Activated T-helper 1 cell treated with anti-CD3 and anti-CD28 coated beads, Interleukin-12 subunit alpha, Interleukin-12 subunit beta, Interleukin-2, Interleukin-4 antibody, amounts not matched to agents 30 ng/mL and 10 ng/mL and 1 ng/mL, durations not matched to agents 14 hours and 24 hours and 36 hours (primary cell): ENCODE results near the gene CCDC187. TPM values are rescaled to one million over a fixed set of nuclear protein-coding genes. Genes with fewer than 3 reads are reported as not detected.

Experiments used
- DNase-seq: peaks from one replicate; pipeline ENCODE4 v3.0.0; 2021; ENCODE audit warnings: low spot score
- H3K27ac Mint-ChIP-seq: one replicate; pipeline ENCODE4 v1.8.0; 2021; ENCODE audit warnings: mild to moderate bottlenecking, mixed read lengths
- H3K27me3 Mint-ChIP-seq: one replicate; pipeline ENCODE4 v1.8.0; 2022; ENCODE audit warnings: mild to moderate bottlenecking, moderate library complexity, mixed read lengths; ENCODE audit not compliant: insufficient read depth
- H3K36me3 Mint-ChIP-seq: one replicate; pipeline ENCODE4 v1.8.0; 2021; ENCODE audit warnings: low read depth, mixed read lengths
- H3K4me1 Mint-ChIP-seq: one replicate; pipeline ENCODE4 v1.8.0; 2021; ENCODE audit warnings: low read depth, mixed read lengths
- H3K4me3 Mint-ChIP-seq: one replicate; pipeline ENCODE4 v1.8.0; 2021; ENCODE audit warnings: mild to moderate bottlenecking, moderate library complexity, mixed read lengths
- H3K9me3 Mint-ChIP-seq: one replicate; pipeline ENCODE4 v1.8.0; 2021; ENCODE audit warnings: mixed read lengths
- intact Hi-C: fragments of 100-400 bp; cut with micrococcal nuclease; formaldehyde crosslinking; loops from one replicate; pipeline ENCODE4 v1.15.1; 2024
- total RNA-seq: library from RNA; stranded (reverse); gene quantifications from 2 replicates; pipeline ENCODE4 v1.2.3, GENCODE V29; 2022

The CCDC187 gene
- total RNA-seq, 1 donor from 2014 or later = not detected

GRCh38 chr9:136310273-136311030, 6.6 kb upstream of the CCDC187 start:
- Mint-ChIP-seq H3K9me3 (peaks cover 12% of the 10 kb centered on the region), H3K27me3 (peaks cover 2% of the 10 kb centered on the region)
- intact Hi-C loops = no loop called here

GRCh38 chr9:136309806-136310220, 5.9 kb upstream of the CCDC187 start:
- H3K4me3 Mint-ChIP-seq = no peak overlapping the region
- intact Hi-C loops = no loop called here
- peaks cover 5% of the 10 kb centered on the region for H3K9me3 Mint-ChIP-seq
- no peak for DNase-seq
- H3K27me3 Mint-ChIP-seq = peaks cover 2% of the 10 kb centered on the region
- no peaks in the 10 kb centered on the region for H3K4me1 Mint-ChIP-seq
- H3K36me3 Mint-ChIP-seq = no peaks in the 10 kb centered on the region
- H3K27ac Mint-ChIP-seq = no peak overlapping the region

More at GRCh38 chr9:136310273-136311030, 6.6 kb upstream of the CCDC187 start:
- DNase-seq = no peak
- Mint-ChIP-seq H3K36me3 (no peaks in the 10 kb centered on the region), H3K27ac (no peak overlapping the region), H3K4me3 (no peak overlapping the region), H3K4me1 (no peaks in the 10 kb centered on the region)

DNA sequence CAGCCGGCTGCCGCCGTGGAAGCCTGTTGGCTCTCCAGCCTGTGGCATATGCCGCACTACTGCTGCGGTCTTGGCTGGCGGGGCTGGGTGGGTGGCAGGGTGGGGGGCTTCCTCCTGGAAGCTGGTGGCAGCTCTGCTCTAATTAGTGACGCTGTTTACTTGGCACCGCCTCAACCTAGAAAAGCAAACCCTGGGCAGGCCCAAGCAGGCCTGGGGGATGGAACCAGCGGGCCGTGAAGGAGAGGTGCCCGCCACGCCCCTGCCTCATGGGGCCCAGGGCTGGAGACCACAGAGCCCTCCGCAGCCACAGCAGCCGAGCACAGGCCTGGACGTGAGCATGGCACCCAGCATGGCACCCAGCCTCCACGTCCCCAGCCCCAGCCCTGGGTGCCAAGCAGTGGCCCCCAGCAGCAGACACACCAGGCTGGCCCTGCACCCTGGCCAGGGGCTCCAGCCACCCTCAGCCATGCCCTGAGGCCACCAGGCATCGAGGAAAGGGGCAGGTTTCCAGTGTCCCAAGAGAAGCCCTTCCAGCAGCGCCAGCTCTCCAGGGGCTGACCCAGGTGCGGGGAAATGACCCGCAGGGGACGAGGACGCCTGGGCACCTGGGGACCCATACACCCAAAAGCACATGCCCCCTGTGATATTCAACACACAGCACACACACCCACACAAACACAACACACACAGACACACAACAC, 5.4 kb upstream of the CCDC187 start:
- H3K27me3 Mint-ChIP-seq = no peaks in the 10 kb centered on the region
- H3K4me3 Mint-ChIP-seq = no peak overlapping the region
- H3K9me3 Mint-ChIP-seq = no peaks in the 10 kb centered on the region
- DNase-seq = no peak
- H3K27ac Mint-ChIP-seq = no peak overlapping the region
- no peaks in the 10 kb centered on the region for H3K4me1 Mint-ChIP-seq
- intact Hi-C loops = no loop called here
- no peaks in the 10 kb centered on the region for H3K36me3 Mint-ChIP-seq

DNA sequence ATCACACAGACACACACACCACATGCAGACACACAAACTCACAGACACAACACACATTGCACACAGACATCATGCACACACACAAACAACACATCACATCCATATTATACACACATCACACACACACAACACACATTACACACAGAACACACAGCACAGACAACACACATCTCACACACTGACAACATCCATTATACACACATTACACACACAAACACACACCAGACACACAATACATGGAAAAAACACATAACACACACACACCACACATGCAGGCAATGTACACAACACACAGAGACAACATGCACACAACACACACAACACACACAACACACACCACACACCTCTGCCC, 4.8 kb upstream of the CCDC187 start:
- Mint-ChIP-seq H3K4me3 (no peak overlapping the region), H3K4me1 (no peaks in the 10 kb centered on the region), H3K27me3 (no peaks in the 10 kb centered on the region), H3K9me3 (no peaks in the 10 kb centered on the region), H3K36me3 (no peaks in the 10 kb centered on the region), H3K27ac (no peak overlapping the region)
- no peak for DNase-seq
- intact Hi-C loops = no loop called here

DNA sequence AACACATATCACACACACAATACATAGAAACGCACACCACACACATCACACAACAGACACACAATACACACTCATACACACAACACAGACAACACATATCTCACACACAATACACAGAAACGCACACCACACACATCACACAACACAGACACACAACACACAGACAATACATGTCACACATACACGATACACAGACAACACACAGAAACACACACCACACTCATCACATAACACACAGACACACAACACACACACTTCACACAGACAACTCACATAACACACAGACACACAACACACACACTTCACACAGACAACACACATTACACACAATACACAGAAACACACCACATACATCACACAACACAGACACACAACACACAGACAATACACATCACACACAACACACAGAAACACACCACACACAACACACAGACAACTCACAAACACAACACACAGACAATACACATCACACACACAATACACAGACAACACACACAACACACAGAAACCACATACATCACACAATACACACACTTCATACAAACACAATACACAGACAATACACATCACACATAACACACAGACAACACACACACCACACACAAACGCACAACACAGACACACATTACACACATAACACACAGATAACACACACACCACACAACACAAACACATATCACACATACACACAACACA, 4.3 kb upstream of the CCDC187 start:
- H3K9me3 Mint-ChIP-seq = no peaks in the 10 kb centered on the region
- intact Hi-C loops = no loop called here

DNA sequence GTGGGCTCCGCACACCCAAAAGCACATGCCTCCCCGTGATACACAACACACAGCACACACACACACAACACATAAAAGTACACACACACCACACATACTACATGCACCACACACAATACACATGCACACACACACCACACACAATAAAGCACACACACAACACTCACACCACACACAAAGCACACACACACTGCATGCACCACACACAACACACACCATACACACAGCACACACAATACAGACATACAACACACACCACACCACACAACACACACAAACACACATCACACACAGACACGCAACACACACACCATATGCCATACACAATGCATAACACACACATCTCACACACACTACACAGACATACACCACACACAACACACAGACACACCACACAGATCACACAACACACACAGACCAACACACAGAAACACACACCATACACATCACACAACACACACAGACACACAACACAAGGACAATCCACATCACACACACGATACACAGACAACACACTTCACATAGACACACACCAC, 3.4 kb upstream of the CCDC187 start:
- DNase-seq = no peak

More for the DNA sequence above, 4.3 kb upstream of the CCDC187 start:
- H3K4me1 Mint-ChIP-seq = no peaks in the 10 kb centered on the region
- no peak overlapping the region for H3K27ac Mint-ChIP-seq
- H3K36me3 Mint-ChIP-seq = no peaks in the 10 kb centered on the region
- H3K4me3 Mint-ChIP-seq = no peak overlapping the region
- no peak for DNase-seq
- H3K27me3 Mint-ChIP-seq = no peaks in the 10 kb centered on the region

DNA sequence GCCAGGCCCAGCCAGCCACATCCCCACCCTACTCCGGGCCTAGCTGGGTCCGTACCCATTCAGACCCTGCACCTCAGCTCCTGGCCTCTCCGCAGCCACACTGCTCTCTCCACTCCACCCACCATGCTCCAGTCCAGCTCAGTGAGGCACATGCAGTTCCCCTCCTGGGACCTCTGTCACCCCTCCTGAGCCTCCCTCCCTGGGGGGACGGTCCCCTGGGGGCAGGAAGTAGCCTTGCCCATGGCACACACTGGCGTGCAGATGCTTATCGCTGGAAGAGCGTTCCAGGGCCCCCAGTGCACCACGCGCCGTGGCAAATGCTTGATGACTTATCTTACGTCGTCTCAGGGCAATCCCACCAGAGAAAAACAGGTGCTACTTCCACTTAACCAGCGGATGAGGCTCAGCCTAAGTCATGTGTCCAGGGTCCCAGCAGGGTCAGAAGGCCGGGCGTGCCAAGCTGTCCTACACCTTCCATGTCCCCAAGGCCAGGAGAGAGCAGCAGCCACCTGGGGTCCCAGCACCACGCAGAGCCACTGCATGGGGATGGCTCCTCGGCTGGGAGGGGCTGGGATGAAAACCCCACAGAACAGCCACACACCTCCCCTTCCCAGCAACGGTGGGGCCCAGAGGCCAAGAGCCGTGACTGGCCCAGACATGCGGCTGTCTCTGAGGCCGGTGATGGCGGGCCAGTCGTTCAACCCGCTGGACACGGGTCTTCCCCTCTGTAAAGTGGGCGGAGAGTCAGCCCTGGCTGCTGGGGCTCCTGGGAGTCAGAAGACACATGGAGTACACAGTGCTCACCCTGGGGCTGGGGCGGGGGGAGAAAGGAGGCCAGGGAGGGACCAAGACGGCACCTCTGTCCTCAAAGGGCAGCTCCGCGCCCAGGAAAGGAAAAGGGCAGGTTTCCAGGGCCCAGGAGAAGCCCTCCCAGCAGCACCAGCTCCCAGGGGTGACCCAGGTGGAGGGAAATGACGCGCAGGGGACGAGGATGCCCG, 2.6 kb upstream of the CCDC187 start:
- H3K36me3 Mint-ChIP-seq = no peaks in the 10 kb centered on the region
- no peak overlapping the region for H3K4me3 Mint-ChIP-seq
- H3K27ac Mint-ChIP-seq = no peak overlapping the region
- H3K4me1 Mint-ChIP-seq = no peaks in the 10 kb centered on the region
- H3K9me3 Mint-ChIP-seq = no peaks in the 10 kb centered on the region
- no peak for DNase-seq
- intact Hi-C loops = no loop called here
- H3K27me3 Mint-ChIP-seq = no peaks in the 10 kb centered on the region

More for the DNA sequence above, 3.4 kb upstream of the CCDC187 start:
- no peak overlapping the region for H3K27ac Mint-ChIP-seq
- no peak overlapping the region for H3K4me3 Mint-ChIP-seq
- no peaks in the 10 kb centered on the region for H3K36me3 Mint-ChIP-seq
- H3K4me1 Mint-ChIP-seq = no peaks in the 10 kb centered on the region
- H3K9me3 Mint-ChIP-seq = no peaks in the 10 kb centered on the region
- intact Hi-C loops = no loop called here
- no peaks in the 10 kb centered on the region for H3K27me3 Mint-ChIP-seq

DNA sequence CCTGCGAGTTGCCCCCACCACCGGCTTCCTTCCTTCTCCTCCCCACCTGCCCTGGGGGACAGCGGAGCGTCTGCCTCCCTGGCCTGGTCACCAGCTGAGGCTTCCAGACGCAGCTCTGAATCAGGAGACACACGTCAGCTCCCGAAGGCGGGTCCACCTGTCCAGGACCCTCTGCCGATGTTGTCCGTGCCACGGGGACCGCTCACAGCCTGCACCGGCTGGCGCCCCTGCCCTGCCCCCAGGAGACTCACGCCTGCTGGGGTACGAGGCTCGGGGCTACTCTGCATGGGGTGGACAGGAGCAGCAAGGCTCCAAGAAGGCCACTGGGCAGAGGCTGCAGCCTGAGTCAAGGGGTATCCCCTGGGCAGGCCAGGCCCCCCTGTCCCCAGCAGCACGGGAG, 1.9 kb upstream of the CCDC187 start:
- DNase-seq = no peak
- Mint-ChIP-seq H3K27me3 (no peaks in the 10 kb centered on the region), H3K4me3 (no peak overlapping the region), H3K4me1 (no peaks in the 10 kb centered on the region), H3K9me3 (no peaks in the 10 kb centered on the region), H3K36me3 (no peaks in the 10 kb centered on the region), H3K27ac (no peak overlapping the region)
- intact Hi-C loops = no loop called here

DNA sequence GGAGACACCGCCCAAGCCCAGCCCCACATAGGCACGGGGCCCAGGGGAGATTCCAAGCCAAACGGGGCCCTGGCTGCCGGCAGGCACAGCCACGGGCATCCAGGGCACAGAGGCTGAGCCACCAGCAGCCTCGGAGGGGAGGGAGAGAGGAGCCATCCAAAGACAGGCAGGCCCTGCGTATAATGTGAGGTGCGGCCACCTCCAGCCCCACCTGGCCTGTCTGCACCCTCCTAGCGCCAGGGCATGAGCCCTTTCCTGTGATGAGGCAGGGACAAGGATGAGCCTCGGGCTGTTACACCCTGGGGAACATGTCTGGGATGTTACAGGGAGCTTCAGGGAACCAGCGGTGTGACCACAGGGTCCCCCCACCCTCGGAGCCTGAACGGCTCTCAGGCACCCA, 1.1 kb upstream of the CCDC187 start:
- no peak for DNase-seq
- intact Hi-C loops = no loop called here
- H3K4me1 Mint-ChIP-seq = no peaks in the 10 kb centered on the region

DNA sequence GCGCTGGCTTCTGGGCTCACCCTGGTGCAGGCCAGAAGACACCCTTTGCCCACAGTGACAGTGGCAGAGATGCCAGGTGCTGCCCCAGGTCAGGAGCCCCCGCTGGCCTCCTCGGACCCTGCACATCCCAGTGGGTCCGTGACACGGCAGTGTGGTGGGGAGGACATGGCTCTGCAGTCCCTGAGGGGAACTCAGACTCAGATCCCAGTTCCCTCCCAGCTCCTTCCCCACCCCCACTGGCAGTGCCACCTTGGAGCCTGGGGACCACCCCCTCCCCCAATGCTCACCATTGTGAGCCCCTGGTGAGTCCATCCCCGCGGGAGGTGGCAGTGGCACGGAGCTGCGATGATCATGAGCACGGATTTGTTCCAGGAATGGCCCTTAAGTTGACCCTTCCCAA, 562 bp upstream of the CCDC187 start:
- DNase-seq = no peak
- Mint-ChIP-seq H3K4me1 (no peaks in the 10 kb centered on the region), H3K9me3 (no peaks in the 10 kb centered on the region), H3K36me3 (no peaks in the 10 kb centered on the region), H3K4me3 (no peak overlapping the region), H3K27me3 (no peaks in the 10 kb centered on the region), H3K27ac (no peak overlapping the region)
- intact Hi-C loops = no loop called here

More for the DNA sequence above, 1.1 kb upstream of the CCDC187 start:
- H3K27me3 Mint-ChIP-seq = no peaks in the 10 kb centered on the region
- H3K4me3 Mint-ChIP-seq = no peak overlapping the region
- no peak overlapping the region for H3K27ac Mint-ChIP-seq
- no peaks in the 10 kb centered on the region for H3K9me3 Mint-ChIP-seq
- H3K36me3 Mint-ChIP-seq = no peaks in the 10 kb centered on the region

- Mint-ChIP-seq H3K9me3 (no peaks in the 10 kb centered on the region), H3K4me3 (no peak overlapping the region), H3K36me3 (no peaks in the 10 kb centered on the region), H3K27ac (no peak overlapping the region), H3K4me1 (no peaks in the 10 kb centered on the region), H3K27me3 (no peaks in the 10 kb centered on the region)
- DNase-seq = no peak
- intact Hi-C loops = no loop called here
Observed at GRCh38 chr9:136303066-136303824, 649 bp downstream of the CCDC187 start.

GRCh38 chr9:136302527-136302926, 1.4 kb downstream of the CCDC187 start:
- Mint-ChIP-seq H3K9me3 (no peaks in the 10 kb centered on the region), H3K4me3 (no peak overlapping the region), H3K27ac (no peak overlapping the region), H3K27me3 (no peaks in the 10 kb centered on the region), H3K4me1 (no peaks in the 10 kb centered on the region), H3K36me3 (no peaks in the 10 kb centered on the region)
- no peak for DNase-seq
- intact Hi-C loops = no loop called here
